Endometrium (tissue), 2 donors: ENCODE data around the gene SEMA4D.
A peak's percentile ranks its signal among the peaks of the same experiment; 100 is the strongest.
"Not testable (repeated sequence)": the region's sequence is repeated elsewhere in the genome, so short reads cannot be mapped to it uniquely, and the experiment has no call there.

ENCODE experiments used
- FAIRE-seq: peaks from 2 replicates; lab custom pipeline; 2012; peaks lifted over from hg19 to GRCh38; lab: Jason Lieb, UNC
- donor health status: control.
- donor health status: control.

The SEMA4D gene

GRCh38 chr9:89482056-89482851 is 15.7 kb downstream of the SEMA4D start:
- no peak for FAIRE-seq

- no peak for FAIRE-seq
These were observed 16.4 kb downstream of the SEMA4D start for GRCh38 chr9:89481538-89481915.

GRCh38 chr9:89480825-89481537 is 16.9 kb downstream of the SEMA4D start:
- no peak for FAIRE-seq

- FAIRE-seq = not testable (repeated sequence)
These were observed 17.5 kb downstream of the SEMA4D start for GRCh38 chr9:89480372-89480771.

GRCh38 chr9:89479669-89480011 is 18.3 kb downstream of the SEMA4D start:
- FAIRE-seq = not testable (repeated sequence)

GRCh38 chr9:89478821-89479668 is 18.9 kb downstream of the SEMA4D start:
- FAIRE-seq = no peak

GRCh38 chr9:89477811-89478630 is 19.9 kb downstream of the SEMA4D start:
- peak; percentile 4 for FAIRE-seq

- FAIRE-seq = no peak
These were observed 20.5 kb downstream of the SEMA4D start for GRCh38 chr9:89477384-89477783.

- no peak for FAIRE-seq
These were observed 21.4 kb downstream of the SEMA4D start for GRCh38 chr9:89476546-89476945.

GRCh38 chr9:89475891-89476440 is 21.9 kb downstream of the SEMA4D start:
- no peak for FAIRE-seq

- no peak for FAIRE-seq
These were observed 23.0 kb downstream of the SEMA4D start for GRCh38 chr9:89474939-89475338.

- FAIRE-seq = peak; percentile 88
These were observed 24.0 kb downstream of the SEMA4D start for GRCh38 chr9:89473762-89474469.

GRCh38 chr9:89471796-89472320 is 26.1 kb downstream of the SEMA4D start:
- FAIRE-seq = not testable (repeated sequence)

GRCh38 chr9:89471390-89471789 is 26.5 kb downstream of the SEMA4D start:
- no peak for FAIRE-seq

- no peak for FAIRE-seq
These were observed 27.6 kb downstream of the SEMA4D start for GRCh38 chr9:89470224-89470839.

GRCh38 chr9:89469003-89469402 is 28.9 kb downstream of the SEMA4D start:
- FAIRE-seq = no peak

- no peak for FAIRE-seq
These were observed 29.5 kb downstream of the SEMA4D start for GRCh38 chr9:89468281-89468960.

GRCh38 chr9:89467278-89467625 is 30.7 kb downstream of the SEMA4D start:
- FAIRE-seq = no peak

- FAIRE-seq = no peak
These were observed 31.2 kb downstream of the SEMA4D start for GRCh38 chr9:89466451-89467277.
